ENCODE results near the gene KCTD19.
A peak's percentile ranks its signal among the peaks of the same experiment; 100 is the strongest.

Gene KCTD19

DNA sequence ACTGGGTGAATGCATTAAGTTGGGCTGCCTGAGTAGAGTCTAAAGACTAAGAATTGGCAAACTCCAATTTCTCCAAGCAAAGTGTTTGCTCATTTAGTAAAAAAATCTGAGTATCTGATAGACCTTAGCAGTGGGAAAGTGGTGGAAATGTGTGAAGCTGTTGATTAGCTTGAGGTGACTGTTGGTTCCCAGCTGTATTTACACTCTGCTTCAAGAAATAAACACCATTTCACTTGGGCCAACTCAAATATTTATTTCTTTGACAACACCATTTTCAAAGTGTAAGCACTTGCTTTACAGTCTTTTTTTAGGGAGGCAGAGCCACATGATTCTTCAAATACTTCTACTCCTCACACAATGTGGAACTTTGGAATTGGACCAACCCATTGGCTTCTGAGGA, 8.7 kb downstream of the KCTD19 start:
- no peak for DNase-seq (ENCODE audit: low spot score)

DNA sequence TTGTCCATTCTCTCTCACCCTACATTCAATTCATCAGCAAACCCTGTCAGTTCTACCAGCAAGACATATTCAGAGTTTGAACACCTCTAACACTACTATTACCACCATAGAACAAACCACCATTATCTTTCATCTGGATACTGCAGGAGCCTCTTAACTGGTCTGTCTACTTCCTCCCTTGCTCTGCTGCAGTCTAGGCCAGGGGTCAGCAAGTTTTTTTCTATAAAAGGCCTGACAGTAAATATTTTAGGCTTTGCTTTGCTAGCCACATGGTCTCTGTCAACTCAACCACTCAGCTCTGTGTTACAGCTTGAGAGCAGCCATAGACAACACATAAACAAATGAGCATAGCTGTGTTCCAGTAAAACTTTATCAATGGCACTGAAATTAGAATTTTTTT, 13.8 kb downstream of the KCTD19 start:
- no peak for DNase-seq (ENCODE audit: low spot score)

DNA sequence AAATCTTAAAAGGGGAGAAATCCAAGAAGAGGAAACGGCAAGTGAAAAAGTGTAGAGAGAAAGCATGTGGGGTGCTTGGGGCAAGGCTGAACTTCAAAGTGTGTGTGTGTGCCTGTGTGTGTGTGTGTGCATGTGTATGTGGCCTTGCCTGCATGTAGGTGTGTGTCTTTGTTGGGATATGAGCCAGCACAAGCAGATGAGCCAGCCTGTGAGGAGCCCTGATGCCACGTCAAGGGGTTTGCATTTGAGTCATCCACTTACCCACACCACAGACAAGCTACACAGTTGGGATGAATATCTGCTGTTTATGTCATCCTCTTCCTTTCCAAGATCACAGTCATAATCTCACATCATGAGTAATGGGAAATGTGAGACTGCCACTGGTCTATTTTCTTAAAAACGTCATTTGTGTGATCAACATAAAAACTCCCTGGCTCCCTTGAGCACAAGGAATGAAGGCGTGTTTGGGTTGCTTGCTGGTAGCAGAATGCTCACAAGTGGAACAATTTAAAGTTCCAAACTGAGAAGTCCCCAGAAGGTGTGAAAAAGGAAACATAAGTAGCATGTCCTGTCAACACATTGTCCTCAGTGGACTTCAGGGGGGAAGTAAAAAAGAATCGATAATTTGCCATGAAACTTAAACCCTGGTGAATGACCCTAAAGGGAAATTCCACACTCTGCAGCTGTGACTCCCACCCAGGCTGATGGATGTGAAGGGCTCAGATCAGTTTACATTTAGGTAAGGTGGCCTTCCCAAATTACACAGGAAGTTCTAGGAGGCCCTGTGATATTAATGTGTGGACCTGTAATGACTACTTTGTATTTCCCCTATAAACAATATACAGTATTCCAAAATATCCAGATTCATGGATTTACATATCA, 14.7 kb downstream of the KCTD19 start:
- peak; percentile 100 for DNase-seq (ENCODE audit: low spot score)

DNA sequence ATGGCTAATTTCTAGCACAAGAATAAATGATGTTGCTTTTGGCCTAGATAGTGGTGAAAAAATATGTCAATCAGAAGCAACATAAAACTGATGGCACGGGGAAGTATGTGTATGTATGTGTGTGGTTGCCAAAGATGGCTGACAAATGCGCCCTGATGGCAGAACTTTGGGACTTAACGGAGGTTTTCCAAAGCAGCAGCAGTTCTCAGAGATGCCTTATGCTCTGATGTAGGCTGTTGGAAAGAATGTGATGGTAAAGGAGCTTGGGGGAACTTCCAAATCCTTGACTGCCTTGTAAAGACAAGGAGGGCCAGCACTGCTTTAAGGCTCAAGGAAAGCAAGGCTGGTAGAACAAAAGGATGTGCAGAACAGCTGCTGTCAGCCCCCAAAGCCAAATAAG, 16.0 kb downstream of the KCTD19 start:
- DNase-seq (ENCODE audit: low spot score), result no peak

DNA sequence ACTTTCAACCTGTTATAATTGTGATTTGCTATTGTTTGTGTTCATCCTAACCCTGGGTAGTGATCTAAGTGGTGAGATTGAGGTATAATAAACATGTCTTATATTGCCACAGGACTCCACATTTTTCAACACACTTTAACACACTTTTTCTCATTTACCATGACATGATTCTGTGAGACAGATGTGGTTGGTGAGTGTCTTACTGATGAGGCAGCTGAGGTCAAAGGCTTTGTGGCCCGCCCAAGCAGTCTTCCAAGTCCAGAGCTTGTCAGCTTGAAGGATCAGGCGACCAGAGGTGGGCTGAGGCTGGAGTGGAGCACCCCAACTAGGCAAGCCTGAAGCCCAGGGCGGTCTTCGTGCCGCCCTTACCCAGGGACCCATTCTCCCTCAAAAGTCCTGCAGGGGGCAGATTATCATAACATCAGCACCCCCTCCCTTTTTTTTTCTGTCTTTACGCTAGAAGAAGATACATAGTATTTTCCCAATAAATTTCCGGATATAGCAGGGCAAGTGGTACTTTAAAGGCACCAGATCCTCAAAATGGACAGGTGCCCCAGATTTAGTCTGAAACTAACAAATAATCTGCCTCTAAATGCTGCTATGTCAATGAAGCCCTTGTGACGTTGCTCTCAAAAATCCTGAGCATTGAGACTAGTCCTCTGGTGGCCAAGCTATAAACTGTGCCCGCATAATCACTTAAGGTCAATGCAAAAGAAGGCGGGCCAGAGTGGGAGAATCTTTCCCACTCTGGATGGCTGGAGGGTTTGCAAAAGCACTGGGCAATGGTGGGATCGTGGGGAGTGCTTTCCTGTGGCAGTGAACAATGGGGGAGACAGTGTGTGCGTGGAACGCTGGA, 21.1 kb downstream of the KCTD19 start:
- DNase-seq (ENCODE audit: low spot score), result no peak

DNA sequence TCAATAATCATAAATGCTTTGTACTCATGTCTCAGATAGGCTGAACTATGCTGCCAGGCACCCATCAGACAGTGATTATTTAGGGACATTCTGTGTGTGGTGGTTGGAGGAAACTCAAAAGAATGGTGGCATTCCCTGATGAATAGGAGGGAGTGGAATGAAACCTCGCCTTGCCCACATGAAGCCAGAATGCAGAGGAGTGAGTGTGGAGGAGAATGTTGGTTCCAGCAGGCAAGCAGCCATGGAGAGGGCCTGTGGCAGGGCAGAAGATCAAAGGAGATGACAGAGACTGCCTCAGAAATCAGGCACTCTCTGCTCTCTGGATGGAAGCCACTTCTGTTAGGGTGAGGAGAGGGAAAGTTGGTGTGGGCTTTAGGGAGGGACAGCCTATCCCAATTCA, 22.5 kb downstream of the KCTD19 start:
- no peak for DNase-seq (ENCODE audit: low spot score)

DNA sequence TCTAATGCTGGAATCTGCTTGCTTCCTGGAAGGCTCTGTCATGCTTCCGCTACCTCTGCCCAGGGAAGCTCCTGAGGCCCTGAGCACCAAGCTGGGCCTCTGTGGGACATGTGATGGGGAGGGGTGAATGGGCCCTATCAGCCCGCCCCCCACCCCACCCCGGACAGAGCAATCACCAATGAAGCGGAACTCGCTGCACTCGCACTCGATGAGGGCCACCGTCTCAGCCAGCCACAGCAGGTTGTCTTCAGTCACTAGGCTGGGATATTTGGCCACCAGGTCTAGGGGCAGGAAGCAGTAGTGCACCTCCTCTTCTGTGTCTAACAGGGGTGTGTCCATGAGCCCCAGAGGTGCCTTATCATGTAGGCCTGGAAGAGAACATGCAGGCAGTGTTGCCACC, 23.6 kb downstream of the KCTD19 start:
- no peak for DNase-seq (ENCODE audit: low spot score)

DNA sequence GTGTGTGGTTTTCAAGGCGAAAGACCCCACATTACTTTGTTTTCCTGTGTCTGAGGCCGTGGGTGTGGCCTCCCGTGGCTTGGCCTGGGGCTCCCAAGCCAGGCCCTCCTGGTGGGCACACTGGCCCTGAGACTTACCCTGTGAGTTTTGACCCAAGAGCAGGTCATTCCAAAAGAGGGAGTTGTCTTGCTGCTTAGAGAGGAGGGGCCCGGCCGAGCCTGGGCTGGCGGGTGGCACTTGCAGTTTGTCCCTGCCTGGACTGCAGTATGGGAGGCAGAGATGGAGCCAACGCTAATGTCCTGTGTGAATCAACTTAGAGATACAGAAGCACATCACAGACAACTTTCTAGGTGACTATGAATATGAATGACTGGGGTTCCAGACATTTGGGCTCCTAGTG, 24.5 kb downstream of the KCTD19 start:
- DNase-seq (ENCODE audit: low spot score), result no peak

DNA sequence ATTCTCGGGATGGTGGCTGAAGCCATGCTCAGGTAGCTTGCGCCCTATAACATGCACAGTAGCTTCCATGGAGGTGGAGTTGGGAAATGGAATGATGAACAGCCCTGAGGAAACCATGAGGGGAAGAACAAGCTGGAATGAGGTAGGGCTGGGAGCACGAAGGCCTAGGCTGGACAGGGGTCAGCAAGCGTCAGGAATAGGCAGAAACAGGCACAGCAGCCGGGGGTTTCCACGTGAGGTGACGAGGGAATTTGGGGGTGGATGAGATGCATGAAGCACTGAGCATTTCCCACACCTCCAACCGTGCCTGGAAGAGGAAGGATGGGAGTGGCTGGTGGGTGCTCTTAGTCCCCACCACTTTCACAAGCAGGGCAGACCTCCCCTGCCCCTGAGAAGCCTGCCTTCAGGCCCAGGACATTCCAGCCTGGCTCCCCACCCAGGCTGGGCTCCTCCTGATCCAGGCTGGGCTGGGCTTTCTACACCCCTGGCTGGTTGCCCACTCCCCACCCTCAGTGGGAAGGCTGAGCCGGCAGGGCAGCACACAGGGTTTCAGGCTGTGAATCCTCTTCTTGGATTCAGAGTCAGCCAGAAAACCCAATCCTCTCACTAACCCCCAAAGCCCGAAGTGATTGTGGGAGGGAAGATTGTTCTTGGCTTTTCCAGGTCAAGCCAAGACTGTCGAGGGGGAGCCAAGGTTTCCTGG, 25.3 kb downstream of the KCTD19 start:
- no peak for DNase-seq (ENCODE audit: low spot score)

DNA sequence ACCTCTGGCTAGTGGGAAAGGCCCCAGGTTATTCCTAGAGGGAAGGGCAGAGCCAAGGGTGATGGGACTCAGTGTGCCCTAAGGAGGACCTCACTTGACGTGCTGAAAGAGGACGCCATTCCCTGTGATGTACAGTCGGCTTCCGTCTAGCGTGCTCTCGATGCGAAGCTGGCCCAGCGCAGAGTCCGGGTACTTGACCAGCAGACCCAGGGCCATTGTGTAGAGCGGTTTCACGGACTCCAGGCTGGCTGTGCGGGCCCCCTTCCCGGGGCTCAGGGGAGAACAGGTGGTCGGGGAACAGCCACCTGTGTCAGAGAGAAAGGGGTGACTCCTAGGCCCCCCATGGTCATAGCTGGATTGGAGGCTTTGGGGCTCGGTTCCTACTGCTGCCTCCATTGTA, 27.3 kb downstream of the KCTD19 start:
- no peak for DNase-seq (ENCODE audit: low spot score)

DNA sequence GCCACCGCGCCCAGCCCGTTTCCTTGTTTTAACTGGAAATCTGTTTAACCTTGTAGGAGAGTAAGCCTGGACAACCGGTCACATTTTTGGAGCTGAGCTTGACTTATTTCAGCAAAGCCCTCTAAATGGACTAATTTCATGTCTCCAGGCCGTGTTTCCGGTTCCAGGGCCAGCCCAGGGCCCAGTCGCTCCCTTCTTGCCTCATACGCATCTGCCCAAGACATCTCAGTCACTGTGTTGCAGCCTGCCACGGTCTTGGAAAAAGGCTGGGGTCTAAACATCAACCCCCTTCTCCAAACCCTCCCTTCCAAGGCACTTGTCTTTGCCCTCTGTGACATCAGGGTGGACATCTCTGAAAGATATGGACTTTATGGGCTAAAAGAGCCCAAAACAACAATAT, 28.3 kb downstream of the KCTD19 start:
- DNase-seq (ENCODE audit: low spot score), result no peak

DNA sequence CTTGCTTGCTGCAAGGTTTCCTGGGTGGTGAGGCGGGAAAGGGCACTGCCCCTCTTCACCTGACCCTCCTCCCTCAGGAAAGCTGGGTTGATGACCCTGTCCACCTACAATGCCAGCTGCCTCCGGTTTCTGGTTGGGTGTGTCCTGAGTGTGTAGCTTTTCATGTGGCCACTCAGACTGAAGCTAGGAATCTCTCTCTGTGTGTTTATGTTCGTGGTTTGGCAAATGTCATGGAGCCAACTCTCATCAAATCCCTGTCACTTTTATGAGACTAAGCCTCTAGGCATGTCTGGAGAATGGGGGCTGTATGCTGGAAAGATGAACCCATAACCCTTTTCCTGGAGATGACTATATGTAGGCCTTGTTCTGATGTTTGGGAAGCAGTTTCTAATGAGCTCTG, 30.1 kb downstream of the KCTD19 start:
- DNase-seq (ENCODE audit: low spot score), result no peak

DNA sequence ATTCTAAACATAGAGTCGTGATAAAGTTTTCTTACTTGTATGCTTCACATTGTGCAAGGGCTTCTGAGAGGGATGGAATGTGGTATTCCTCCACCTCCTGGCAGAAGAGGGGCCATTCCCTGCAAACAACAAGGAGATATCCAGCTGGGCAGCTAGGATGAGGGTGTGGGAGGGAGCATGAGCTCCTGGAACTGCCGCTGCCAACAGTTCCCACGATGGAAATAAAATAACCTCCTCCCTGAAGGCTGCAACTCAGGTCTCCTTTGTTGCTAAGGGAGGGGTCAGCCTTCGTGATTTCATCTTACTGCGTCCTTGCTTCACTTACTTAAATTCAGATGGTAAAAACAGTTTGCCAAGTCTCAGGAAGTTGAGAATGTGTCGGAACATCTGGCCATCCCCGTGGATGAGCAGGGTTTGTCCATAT, 31.6 kb downstream of the KCTD19 start:
- no peak for DNase-seq (ENCODE audit: low spot score)

DNA sequence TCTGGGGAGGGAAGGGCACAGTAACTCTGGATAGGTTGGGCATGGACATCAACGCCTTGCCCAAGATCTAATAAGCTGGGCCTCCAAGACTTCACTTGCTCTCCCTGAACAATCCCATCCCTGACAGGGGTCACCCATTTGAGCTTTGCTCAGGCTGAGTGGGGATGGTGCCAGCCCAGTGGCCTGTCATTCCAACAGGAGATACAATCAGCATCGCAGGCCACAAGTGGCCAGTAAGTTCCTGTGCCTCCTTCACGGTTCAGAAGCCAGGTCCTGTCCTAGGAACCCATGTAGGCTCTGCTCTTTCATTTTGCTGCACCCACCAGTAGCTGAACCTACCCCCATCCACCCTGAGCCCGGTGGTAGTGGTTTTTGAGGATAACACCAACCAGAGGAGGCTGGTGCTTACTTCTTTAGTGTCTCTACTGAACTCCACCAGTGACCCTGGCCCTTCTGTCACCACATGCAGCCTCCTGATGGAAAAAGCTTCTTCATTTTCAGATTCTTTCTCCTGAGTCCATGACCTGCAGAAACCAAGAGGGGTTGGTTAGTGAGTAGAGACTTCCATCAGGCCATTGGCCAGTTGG, 32.3 kb downstream of the KCTD19 start:
- no peak for DNase-seq (ENCODE audit: low spot score)

DNA sequence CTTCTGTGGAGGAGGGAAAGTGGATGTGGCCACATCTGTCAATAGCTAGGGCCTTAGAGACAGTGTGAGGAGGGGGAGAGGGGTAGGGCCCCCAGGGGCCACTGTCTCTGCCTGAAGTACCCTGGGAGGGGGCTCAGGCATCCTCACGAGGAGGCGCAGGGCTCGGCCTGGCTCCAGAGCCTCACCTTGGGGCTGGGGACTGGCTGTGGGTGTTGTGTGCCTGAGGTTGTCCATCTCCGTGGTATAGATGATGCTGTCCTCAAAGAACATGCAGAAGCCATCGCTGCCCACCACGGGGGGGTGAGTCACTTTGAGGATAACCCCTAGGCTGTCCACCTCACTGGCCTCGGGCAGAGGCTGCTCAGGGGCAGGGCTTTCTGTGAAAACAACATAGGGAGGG, 35.1 kb downstream of the KCTD19 start:
- DNase-seq (ENCODE audit: low spot score), result no peak

DNA sequence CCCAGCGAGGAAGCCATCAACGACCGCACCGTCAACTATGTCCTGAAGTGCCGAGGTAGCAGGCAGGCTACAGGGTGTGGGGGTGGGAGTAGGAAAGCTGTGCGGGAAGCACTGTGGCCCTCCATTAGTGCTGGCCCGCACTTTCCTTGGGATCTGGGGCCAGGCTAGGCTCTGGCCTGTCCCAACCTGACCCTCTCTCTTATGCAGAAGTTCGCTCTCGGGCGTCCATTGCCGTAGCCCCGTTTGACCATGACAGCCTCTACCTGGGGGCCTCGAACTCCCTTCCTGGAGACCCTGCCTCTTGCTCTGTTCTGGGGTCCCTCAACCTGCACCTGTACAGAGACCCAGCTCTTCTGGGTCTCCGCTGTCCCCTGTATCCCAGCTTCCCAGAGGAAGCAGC, 38.6 kb downstream of the KCTD19 start:
- no peak for DNase-seq (ENCODE audit: low spot score)

DNA sequence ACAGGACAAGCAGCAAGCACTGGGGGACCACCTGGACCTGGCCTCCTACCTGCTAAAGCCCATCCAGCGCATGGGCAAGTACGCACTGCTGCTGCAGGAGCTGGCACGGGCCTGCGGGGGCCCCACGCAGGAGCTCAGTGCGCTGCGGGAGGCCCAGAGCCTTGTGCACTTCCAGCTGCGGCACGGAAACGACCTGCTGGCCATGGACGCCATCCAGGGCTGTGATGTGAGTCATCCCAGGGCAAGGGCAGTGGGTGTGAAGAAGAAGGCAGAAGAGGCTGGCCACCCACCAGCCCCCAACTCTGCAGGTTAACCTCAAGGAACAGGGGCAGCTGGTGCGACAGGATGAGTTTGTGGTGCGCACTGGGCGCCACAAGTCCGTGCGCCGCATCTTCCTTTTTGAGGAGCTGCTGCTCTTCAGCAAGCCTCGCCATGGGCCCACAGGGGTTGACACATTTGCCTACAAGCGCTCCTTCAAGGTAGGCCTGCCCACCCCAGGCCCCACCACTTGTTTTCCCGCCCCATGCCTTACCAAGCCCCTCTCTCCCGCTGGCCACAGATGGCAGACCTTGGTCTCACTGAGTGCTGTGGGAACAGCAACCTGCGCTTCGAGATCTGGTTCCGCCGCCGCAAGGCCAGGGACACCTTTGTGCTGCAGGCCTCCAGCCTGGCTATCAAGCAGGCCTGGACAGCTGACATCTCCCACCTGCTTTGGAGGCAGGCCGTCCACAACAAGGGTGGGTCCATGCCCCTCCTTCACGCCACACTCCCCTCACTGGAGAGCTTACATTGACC, 39.9 kb downstream of the KCTD19 start:
- DNase-seq (ENCODE audit: low spot score), result no peak

DNA sequence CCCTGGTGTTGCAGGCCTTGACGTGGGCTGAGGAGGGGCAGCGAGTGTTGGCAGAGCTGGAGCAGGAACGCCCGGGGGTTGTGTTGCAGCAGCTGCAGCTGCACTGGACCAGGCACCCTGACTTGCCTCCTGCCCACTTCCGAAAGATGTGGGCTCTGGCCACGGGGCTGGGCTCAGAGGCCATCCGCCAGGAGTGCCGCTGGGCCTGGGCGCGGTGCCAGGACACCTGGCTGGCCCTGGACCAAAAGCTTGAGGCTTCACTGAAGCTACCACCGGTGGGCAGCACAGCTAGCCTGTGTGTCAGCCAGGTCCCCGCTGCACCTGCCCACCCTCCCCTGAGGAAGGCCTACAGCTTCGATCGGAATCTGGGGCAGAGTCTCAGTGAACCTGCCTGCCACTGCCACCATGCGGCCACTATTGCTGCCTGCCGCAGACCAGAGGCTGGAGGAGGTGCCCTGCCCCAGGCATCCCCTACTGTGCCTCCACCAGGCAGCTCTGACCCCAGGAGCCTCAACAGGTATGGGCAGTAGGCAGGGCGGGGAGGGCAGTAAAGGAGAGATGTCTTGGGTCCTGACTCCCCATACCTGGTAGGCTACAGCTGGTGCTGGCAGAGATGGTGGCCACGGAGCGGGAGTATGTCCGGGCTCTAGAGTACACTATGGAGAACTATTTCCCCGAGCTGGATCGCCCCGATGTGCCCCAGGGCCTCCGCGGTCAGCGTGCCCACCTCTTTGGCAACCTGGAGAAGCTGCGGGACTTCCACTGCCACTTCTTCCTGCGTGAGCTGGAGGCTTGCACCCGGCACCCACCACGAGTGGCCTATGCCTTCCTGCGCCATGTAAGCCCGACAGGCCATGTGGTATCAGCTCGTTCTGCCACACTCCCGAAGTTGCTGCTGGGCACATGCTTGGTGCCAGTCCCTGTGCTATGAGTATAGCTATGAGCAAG, 41.6 kb downstream of the KCTD19 start:
- peak; percentile 33 for DNase-seq (ENCODE audit: low spot score)

DNA sequence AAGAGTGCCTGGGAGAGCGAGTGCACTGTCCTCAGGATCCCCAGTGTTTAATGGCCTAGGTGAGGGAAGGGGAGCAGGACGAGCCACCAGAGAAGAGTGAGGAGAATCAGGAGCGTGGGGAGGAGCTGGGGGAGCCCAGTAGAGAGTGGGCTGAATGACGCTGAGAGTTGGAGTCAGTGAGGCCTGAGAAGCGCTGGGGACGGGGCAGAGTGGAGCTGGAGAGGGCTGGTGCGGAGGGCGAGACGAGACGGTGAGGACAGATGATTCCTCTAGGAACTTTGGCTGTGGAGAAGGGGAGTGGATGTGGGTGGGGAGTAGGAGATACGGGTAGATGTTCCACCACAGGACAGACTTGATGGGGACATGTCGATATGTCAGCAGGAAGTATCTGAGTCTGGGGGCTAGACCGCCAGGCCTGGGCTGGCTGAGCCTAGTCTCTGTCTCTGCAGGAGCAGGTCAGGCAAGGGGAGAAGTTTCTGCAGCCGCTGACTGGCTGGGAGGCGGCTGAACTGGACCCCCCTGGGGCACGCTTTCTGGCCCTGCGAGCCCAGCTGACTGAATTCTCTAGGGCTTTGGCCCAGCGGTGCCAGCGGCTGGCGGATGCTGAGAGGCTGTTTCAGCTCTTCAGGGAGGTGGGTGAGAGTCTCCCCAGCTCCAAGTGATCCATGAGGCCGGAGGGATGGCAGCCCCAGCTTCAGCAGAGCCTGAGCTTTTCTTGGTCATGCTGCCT, 42.5 kb downstream of the KCTD19 start:
- DNase-seq (ENCODE audit: low spot score), result no peak

Data from RKO (cell line).